ENCODE data around the gene RSPH10B2. TPM values are rescaled to one million over a fixed set of nuclear protein-coding genes. Genes with fewer than 3 reads are reported as not detected.

RSPH10B2 gene
- total and polyA plus RNA-seq, 2 of the 8 experiments (the other 6 are each of a cell fraction or from before 2014, with no cell fraction given): 0.14 to 0.35 TPM

DNA sequence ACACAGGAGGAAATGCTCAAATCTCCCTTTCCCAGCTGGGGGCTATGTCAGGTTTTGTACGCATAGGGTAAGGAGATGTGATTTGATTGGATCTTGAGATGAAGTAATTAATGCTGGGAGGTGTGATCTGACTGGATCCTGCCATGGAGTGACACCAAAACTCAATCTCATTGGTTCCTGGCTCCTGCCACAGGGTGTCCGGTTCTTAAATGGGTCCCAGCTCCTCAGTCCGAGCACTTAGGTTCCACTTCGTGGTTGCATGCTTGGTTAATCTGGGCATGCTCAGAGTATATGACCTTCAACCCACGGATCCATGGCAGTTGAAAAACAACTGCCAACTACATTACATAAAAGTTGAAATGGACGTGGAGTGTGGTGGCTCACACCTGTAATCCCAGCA, 44.1 kb upstream of the RSPH10B2 start:
- 86% methylated on average over 6 of the region's 6 CpGs; no CpG with 5 or more reads in 1 of the 2 experiments for WGBS, 2 experiments (ENCODE audit: extremely low coverage in 1 of 2, insufficient coverage in 1 of 2, insufficient read length in 1 of 2, insufficient replicate concordance in 2 of 2, low coverage in 1 of 2, low lambda C conversion rate in 2 of 2, missing lambda C conversion rate in 1 of 2)
- peaks cover 3% of the 10 kb centered on the region in 2 experiments for H4K20me1 ChIP-seq (replicated peaks in 1 of 2; ENCODE audit: control insufficient read depth in 1 of 2, insufficient read depth in 2 of 2, low read length in 2 of 2)
- H2BK5ac ChIP-seq (ENCODE audit: low read depth, low read length): no peak overlapping the region
- no peak overlapping the region for H4K5ac ChIP-seq (ENCODE audit: insufficient read length, low read depth, low read length)
- peaks cover 9% of the 10 kb centered on the region; the same call in 1 of the 2 replicates for H3K79me1 ChIP-seq (ENCODE audit: low read depth, low read length)
- POLR2A ChIA-PET (ENCODE audit: partially characterized antibody): interaction anchor here (1.5 kb wide), 1 partner anchor 10 kb away, joined by 5 read pairs; no protein-coding TSS in a partner anchor
- H2BK12ac ChIP-seq (ENCODE audit: low read depth, low read length): no peak overlapping the region
- no peak for TF ChIP-seq TAF1 (IDR thresholded peaks at IDR 0.05; ENCODE audit: low read depth, low read length)
- 0 out of 2 replicates have a peak, but pooled peaks have one; percentile 17 for TF ChIP-seq SP1 (IDR thresholded peaks at IDR 0.05; ENCODE audit: low read depth, low read length)
- no peak overlapping the region for H4K8ac ChIP-seq (ENCODE audit: extremely low read depth, insufficient read depth, low read length)
- H3K23me2 ChIP-seq (ENCODE audit: low read depth, low read length): peaks cover 3% of the 10 kb centered on the region; the same call in 1 of the 2 replicates
- H3K4me2 ChIP-seq (ENCODE audit: insufficient read depth in 1 of 2, low read depth in 2 of 2, low read length in 2 of 2): no peak overlapping the region
- peaks cover 12 to 15% of the 10 kb centered on the region in 2 experiments for H3K79me2 ChIP-seq (ENCODE audit: control insufficient read depth in 1 of 2, insufficient read depth in 2 of 2, low read length in 2 of 2)
- H3K4me1 ChIP-seq (replicated peaks in 1 of 4; ENCODE audit: control insufficient read depth in 3 of 4, insufficient read depth in 4 of 4, low read length in 3 of 4): peaks cover 0 to 4% (median 0%) of the 10 kb centered on the region in 4 experiments; a peak in 2 of 7 replicates
- no peak overlapping the region for H2BK20ac ChIP-seq (ENCODE audit: low read length)
- no peak overlapping the region for H2AFZ ChIP-seq (ENCODE audit: low read length)
- no peak overlapping the region for H3K4ac ChIP-seq (replicated peaks; ENCODE audit: insufficient read length, low read depth, low read length)
- CTCF ChIA-PET (ENCODE audit: partially characterized antibody): interaction anchor here (0.6 to 1.0 kb wide), 3 partner anchors 10 to 490 kb away, joined by 3 to 4 read pairs (median 3); no protein-coding TSS in a partner anchor
- no peak overlapping the region for H4K91ac ChIP-seq (replicated peaks; ENCODE audit: insufficient read length, low read length)
- no peak for FAIRE-seq
- no peak overlapping the region for H3K4me3 ChIP-seq (ENCODE audit: extremely low read depth in 1 of 4, insufficient read depth in 2 of 4, low read depth in 3 of 4, low read length in 4 of 4)
- no peak overlapping the region for H3K14ac ChIP-seq (ENCODE audit: insufficient read length)
- peaks cover 0 to 3% (median 1%) of the 10 kb centered on the region in 4 experiments; a peak in 2 of 8 replicates for H3K36me3 ChIP-seq (ENCODE audit: control insufficient read depth in 2 of 4, insufficient read depth in 4 of 4, low read length in 3 of 4)
- no peak overlapping the region for H3K9ac ChIP-seq (replicated peaks in 1 of 4; ENCODE audit: extremely low read depth in 1 of 4, low read depth in 3 of 4, low read length in 3 of 4)
- H3K23ac ChIP-seq (ENCODE audit: insufficient read length): no peak overlapping the region
- no peak for DNase-seq (ENCODE audit: low read depth in 1 of 2, low spot score in 2 of 2)
- no peak overlapping the region for H2BK15ac ChIP-seq (ENCODE audit: low read length)
- H2AK5ac ChIP-seq (ENCODE audit: low read depth, low read length): no peak overlapping the region
- no peak overlapping the region for H3K56ac ChIP-seq (replicated peaks; ENCODE audit: insufficient read length, low read depth, low read length)
- H3K9me3 ChIP-seq (ENCODE audit: insufficient read depth in 2 of 2, low read depth in 1 of 2, low read length in 1 of 2): 0 out of 4 replicates have a peak, but pooled peaks cover 0 to 2% of the 10 kb centered on the region in 2 experiments
- H2BK120ac ChIP-seq (replicated peaks; ENCODE audit: low read depth, low read length): no peak overlapping the region
- no peak overlapping the region for H3K27ac ChIP-seq (ENCODE audit: low read depth, low read length)
- H3K27me3 ChIP-seq (replicated peaks in 1 of 4; ENCODE audit: control insufficient read depth in 3 of 4, extremely low read depth in 1 of 4, insufficient read depth in 3 of 4, low read length in 3 of 4): no peaks in the 10 kb centered on the region; a peak in 2 of 7 replicates
- H3K18ac ChIP-seq (ENCODE audit: extremely low read depth, low read length): no peak overlapping the region

Data from H1 (cell line).